Panc1 (cell line): ENCODE measurements around the gene BIVM.

Source experiments
- CTCF ChIP-seq: fragments of 450-650 bp; IDR thresholded peaks from 2 replicates; pipeline ENCODE4 v1.5.1; 2017; ENCODE audit warnings: mild to moderate bottlenecking
- POLR2AphosphoS5 ChIP-seq: IDR thresholded peaks from 2 replicates; pipeline ENCODE4 v1.6.1; 2012; ENCODE audit warnings: mild to moderate bottlenecking, low read depth, low read length, moderate library complexity
- TCF7L2 ChIP-seq: IDR thresholded peaks from 2 replicates; pipeline ENCODE4 v1.6.1; 2011; ENCODE audit warnings: mild to moderate bottlenecking, low read depth, low read length, inconsistent platforms

GRCh38 chr13:102856557-102856956, 57.6 kb downstream of the BIVM start:
- TF ChIP-seq TCF7L2, result no peak
- no peak for TF ChIP-seq CTCF
- TF ChIP-seq POLR2AphosphoS5, result no peak
